SK-N-MC (cell line): ENCODE data around the gene ANKS3.

Source experiments
- EZH2 ChIP-seq: fragments of 200-600 bp; sonication (generic); IDR thresholded peaks from one replicate; pipeline ENCODE4 v1.6.1; 2017; ENCODE audit warnings: antibody characterized with exemption
- POLR2AphosphoS5 ChIP-seq: IDR thresholded peaks from 2 replicates; pipeline ENCODE4 v1.6.1; 2012; ENCODE audit warnings: mild to moderate bottlenecking, low read depth, low read length, borderline replicate concordance

DNA sequence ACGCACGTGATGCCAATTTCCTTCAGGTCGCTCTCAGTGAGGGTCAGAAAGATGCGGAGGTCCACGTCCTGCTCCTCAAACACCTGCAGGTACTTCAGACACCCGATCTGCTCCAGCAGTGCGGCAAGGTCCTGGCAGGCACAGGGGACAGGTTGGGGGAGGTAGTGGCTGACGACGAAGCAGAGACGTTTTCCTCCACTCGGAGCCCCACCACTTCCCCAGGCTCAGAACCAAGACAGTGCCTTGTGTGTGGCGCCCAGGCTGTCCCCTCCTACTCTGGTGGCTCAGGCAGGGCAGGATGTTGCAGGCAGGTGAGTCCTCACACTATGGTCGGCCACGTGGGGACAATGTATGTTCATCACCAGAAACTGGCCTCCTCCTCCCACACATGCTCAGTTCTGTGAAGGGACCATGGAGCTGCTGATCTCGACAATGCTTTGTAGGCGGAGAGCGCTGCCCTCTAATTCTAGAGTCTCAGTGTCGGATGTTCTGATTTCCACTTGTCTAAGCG is 35.0 kb downstream of the ANKS3 start:
- TF ChIP-seq POLR2AphosphoS5 = no peak
- no peak for TF ChIP-seq EZH2
